Measurements from ENCODE around the gene PGLYRP4.

Gene PGLYRP4

GRCh38 chr1:153305682-153306081, 43.0 kb downstream of the PGLYRP4 start:
- H3K9me2 ChIP-seq (ENCODE audit: low read depth, low read length) = no peaks in the 10 kb centered on the region
- TF ChIP-seq, protein P1, sequence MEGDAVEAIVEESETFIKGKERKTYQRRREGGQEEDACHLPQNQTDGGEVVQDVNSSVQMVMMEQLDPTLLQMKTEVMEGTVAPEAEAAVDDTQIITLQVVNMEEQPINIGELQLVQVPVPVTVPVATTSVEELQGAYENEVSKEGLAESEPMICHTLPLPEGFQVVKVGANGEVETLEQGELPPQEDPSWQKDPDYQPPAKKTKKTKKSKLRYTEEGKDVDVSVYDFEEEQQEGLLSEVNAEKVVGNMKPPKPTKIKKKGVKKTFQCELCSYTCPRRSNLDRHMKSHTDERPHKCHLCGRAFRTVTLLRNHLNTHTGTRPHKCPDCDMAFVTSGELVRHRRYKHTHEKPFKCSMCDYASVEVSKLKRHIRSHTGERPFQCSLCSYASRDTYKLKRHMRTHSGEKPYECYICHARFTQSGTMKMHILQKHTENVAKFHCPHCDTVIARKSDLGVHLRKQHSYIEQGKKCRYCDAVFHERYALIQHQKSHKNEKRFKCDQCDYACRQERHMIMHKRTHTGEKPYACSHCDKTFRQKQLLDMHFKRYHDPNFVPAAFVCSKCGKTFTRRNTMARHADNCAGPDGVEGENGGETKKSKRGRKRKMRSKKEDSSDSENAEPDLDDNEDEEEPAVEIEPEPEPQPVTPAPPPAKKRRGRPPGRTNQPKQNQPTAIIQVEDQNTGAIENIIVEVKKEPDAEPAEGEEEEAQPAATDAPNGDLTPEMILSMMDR (IDR thresholded peaks at IDR 0.05; ENCODE audit: low read length) = no peak
- no peak for TF ChIP-seq EZH2 (IDR thresholded peaks at IDR 0.05; ENCODE audit: borderline replicate concordance, low read length)

DNA sequence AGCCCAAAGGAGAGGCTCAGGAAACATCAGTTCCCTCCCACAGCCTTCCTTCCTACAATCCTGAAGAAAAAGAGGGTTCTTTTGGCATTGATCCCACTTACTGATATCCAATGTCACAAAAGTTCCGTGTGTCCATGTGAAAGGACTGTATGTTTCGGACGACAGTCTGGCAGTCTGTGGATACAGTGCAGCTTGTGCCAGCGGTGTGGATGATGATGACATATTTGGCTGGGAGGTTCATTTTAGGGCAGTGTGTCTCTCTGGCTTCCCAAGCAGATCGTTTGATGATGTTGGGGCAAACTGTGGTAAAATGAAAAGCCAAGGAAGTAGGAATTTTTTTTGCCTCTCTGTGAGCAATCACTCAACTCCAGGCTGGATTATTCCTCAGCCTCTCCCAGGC, 46.3 kb downstream of the PGLYRP4 start:
- Histone ChIP-seq H3K4me3 (ENCODE audit: low read depth, low read length, poor library complexity, severe bottlenecking) (no peak overlapping the region), H3K27ac (ENCODE audit: low read depth, low read length, poor library complexity, severe bottlenecking) (no peak overlapping the region), H3K9me3 (ENCODE audit: low read length) (no peaks in the 10 kb centered on the region), H3K9me2 (ENCODE audit: low read depth, low read length) (no peaks in the 10 kb centered on the region), H3K4me1 (ENCODE audit: insufficient read depth, low read length, severe bottlenecking) (no peaks in the 10 kb centered on the region), H3K27me3 (ENCODE audit: insufficient read depth, low read length) (no peaks in the 10 kb centered on the region), H3F3A (ENCODE audit: insufficient read depth, low read length) (no peaks in the 10 kb centered on the region), H4K20me1 (ENCODE audit: insufficient read depth, low read length) (no peaks in the 10 kb centered on the region), H3K9ac (ENCODE audit: low read length) (no peak overlapping the region), H3K4me2 (ENCODE audit: low read length) (no peak overlapping the region), H2AFZ (ENCODE audit: low read length) (no peak overlapping the region), H3K79me2 (ENCODE audit: insufficient read depth, low read length) (no peaks in the 10 kb centered on the region), H3K36me3 (ENCODE audit: insufficient read depth, low read length) (no peaks in the 10 kb centered on the region)
- TF ChIP-seq, protein P1 (IDR thresholded peaks at IDR 0.05; ENCODE audit: low read length) = no peak
- TF ChIP-seq EZH2 (IDR thresholded peaks at IDR 0.05; ENCODE audit: borderline replicate concordance, low read length) = no peak

More at GRCh38 chr1:153305682-153306081, 43.0 kb downstream of the PGLYRP4 start:
- Histone ChIP-seq H4K20me1 (ENCODE audit: insufficient read depth, low read length) (no peaks in the 10 kb centered on the region), H3K4me2 (ENCODE audit: low read length) (no peak overlapping the region), H3K36me3 (ENCODE audit: insufficient read depth, low read length) (no peaks in the 10 kb centered on the region), H3K27me3 (ENCODE audit: insufficient read depth, low read length) (no peaks in the 10 kb centered on the region), H3K9me3 (ENCODE audit: low read length) (no peaks in the 10 kb centered on the region), H3K79me2 (ENCODE audit: insufficient read depth, low read length) (no peaks in the 10 kb centered on the region), H3K9ac (ENCODE audit: low read length) (no peak overlapping the region), H3F3A (ENCODE audit: insufficient read depth, low read length) (no peaks in the 10 kb centered on the region), H2AFZ (ENCODE audit: low read length) (no peak overlapping the region), H3K27ac (ENCODE audit: low read depth, low read length, poor library complexity, severe bottlenecking) (no peak overlapping the region), H3K4me3 (ENCODE audit: low read depth, low read length, poor library complexity, severe bottlenecking) (no peak overlapping the region), H3K4me1 (ENCODE audit: insufficient read depth, low read length, severe bottlenecking) (no peaks in the 10 kb centered on the region)

- Histone ChIP-seq H3K27me3 (ENCODE audit: insufficient read depth, low read length) (peaks cover 6% of the 10 kb centered on the region), H3K79me2 (ENCODE audit: insufficient read depth, low read length) (no peaks in the 10 kb centered on the region), H3K4me3 (ENCODE audit: low read depth, low read length, poor library complexity, severe bottlenecking) (no peak overlapping the region), H4K20me1 (ENCODE audit: insufficient read depth, low read length) (no peaks in the 10 kb centered on the region), H2AFZ (ENCODE audit: low read length) (no peak overlapping the region), H3K9ac (ENCODE audit: low read length) (no peak overlapping the region), H3K36me3 (ENCODE audit: insufficient read depth, low read length) (no peaks in the 10 kb centered on the region), H3K9me3 (ENCODE audit: low read length) (no peaks in the 10 kb centered on the region), H3K4me2 (ENCODE audit: low read length) (no peak overlapping the region), H3K27ac (ENCODE audit: low read depth, low read length, poor library complexity, severe bottlenecking) (no peak overlapping the region), H3K4me1 (ENCODE audit: insufficient read depth, low read length, severe bottlenecking) (no peaks in the 10 kb centered on the region), H3K9me2 (ENCODE audit: low read depth, low read length) (no peaks in the 10 kb centered on the region), H3F3A (ENCODE audit: insufficient read depth, low read length) (no peaks in the 10 kb centered on the region)
- TF ChIP-seq, protein P1 (IDR thresholded peaks at IDR 0.05; ENCODE audit: low read length) = no peak
- TF ChIP-seq EZH2 (IDR thresholded peaks at IDR 0.05; ENCODE audit: borderline replicate concordance, low read length) = no peak
Observed at GRCh38 chr1:153293851-153294250, 54.8 kb downstream of the PGLYRP4 start.

Data from OCI-LY1 (cell line).